Adrenal gland (tissue), 5 donors: ENCODE results near the gene KDM6B.

Experiments
- CTCF ChIP-seq, 6 experiments: fragments of 450-650 bp in 4 of 6; fragments of 200-600 bp in 2 of 6; sonication (generic) in 1 of 6; IDR thresholded peaks; 1 replicate in 5 of 6; 2 replicates in 1 of 6; pipeline versions ENCODE4 v1.5.1 to v1.8.0; 2016 to 2021; ENCODE audit warnings: antibody characterized with exemption in 6 of 6, mild to moderate bottlenecking in 2 of 6, moderate library complexity in 1 of 6
- POLR2A ChIP-seq, 2 donors: fragments of 450-650 bp; IDR thresholded peaks; one replicate each; pipeline ENCODE4 v1.6.1; 2017; ENCODE audit warnings: antibody characterized with exemption in 2 of 2, mild to moderate bottlenecking in 2 of 2, moderate library complexity in 1 of 2
- donor health status: DM: no; HTN: no; CAD: no.

- TF ChIP-seq POLR2A (IDR thresholded peaks at IDR 0.05): no peak
- TF ChIP-seq CTCF (IDR thresholded peaks at IDR 0.05): no peak
These were observed 3.4 kb upstream of the KDM6B start for GRCh38 chr17:7830616-7831015.
